Astrocyte of the spinal cord (primary cell): ENCODE results near the gene AXIN1.
"Not testable (repeated sequence)": the region's sequence is repeated elsewhere in the genome, so short reads cannot be mapped to it uniquely, and the experiment has no call there.

ENCODE experiments used
- DNase-seq: peaks from one replicate; pipeline ENCODE4 v3.0.0; 2011; ENCODE audit warnings: low read depth, low spot score
- H3K4me3 ChIP-seq: 2 replicates; pipeline ENCODE4 v1.5.1; 2011; ENCODE audit warnings: low read depth, mild to moderate bottlenecking, low read length, moderate library complexity
- in situ Hi-C: cut with HindIII; loops from 2 replicates; pipeline ENCODE4 v1.10.0; 2017; ENCODE audit warnings: low sequenced_read_pairs
- TF ChIP-seq, protein P1 (sequence below): IDR thresholded peaks from 2 replicates; pipeline ENCODE4 v1.5.1; 2012; ENCODE audit warnings: low read depth, mild to moderate bottlenecking, low read length, inconsistent platforms

The AXIN1 gene

GRCh38 chr16:350203-350602, 2.3 kb downstream of the AXIN1 start:
- in situ Hi-C loops = no loop called here

DNA sequence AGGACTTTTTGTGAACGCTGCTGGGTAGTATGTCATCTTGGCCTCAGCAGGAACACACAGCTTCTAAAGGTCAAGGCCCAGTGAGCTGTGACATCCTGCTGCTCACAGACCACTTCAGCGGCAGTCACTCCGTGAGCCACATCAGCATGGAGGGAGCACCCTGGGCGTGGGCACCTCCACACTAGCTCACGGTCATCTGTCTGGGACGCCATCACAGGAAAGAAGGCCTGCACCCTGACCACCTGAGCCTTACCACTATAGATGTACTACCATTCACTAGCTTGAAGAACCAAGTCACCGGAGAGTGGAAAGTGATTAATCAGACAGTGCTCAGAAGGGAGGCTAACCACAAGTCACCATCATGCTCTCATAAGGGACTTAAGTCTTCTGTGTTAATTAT, 3.3 kb downstream of the AXIN1 start:
- DNase-seq = no peak
- in situ Hi-C loops = no loop called here
- TF ChIP-seq, protein P1, sequence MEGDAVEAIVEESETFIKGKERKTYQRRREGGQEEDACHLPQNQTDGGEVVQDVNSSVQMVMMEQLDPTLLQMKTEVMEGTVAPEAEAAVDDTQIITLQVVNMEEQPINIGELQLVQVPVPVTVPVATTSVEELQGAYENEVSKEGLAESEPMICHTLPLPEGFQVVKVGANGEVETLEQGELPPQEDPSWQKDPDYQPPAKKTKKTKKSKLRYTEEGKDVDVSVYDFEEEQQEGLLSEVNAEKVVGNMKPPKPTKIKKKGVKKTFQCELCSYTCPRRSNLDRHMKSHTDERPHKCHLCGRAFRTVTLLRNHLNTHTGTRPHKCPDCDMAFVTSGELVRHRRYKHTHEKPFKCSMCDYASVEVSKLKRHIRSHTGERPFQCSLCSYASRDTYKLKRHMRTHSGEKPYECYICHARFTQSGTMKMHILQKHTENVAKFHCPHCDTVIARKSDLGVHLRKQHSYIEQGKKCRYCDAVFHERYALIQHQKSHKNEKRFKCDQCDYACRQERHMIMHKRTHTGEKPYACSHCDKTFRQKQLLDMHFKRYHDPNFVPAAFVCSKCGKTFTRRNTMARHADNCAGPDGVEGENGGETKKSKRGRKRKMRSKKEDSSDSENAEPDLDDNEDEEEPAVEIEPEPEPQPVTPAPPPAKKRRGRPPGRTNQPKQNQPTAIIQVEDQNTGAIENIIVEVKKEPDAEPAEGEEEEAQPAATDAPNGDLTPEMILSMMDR = no peak
- no peak overlapping the region for H3K4me3 ChIP-seq

More at GRCh38 chr16:350203-350602, 2.3 kb downstream of the AXIN1 start:
- DNase-seq = no peak
- TF ChIP-seq, protein P1 = no peak
- no peak overlapping the region for H3K4me3 ChIP-seq

DNA sequence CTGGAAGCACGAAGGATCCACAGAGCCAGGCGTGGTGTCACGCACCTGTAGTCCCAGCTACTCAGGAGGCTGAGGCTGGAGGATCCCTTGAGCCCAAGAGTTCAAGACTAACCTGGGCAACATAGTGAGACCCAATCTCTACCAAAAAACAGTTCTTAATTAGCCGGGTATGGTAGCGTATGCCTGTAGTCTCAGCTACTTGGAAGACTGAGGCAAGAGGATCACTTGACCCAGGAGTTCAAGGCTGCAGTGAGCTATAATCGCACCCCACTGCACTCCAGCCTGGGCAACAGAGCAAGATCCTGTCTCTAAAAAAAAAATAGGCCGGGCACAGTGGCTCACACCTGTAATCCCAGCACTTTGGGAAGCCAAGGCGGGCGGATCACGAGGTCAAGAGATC, 4.0 kb downstream of the AXIN1 start:
- in situ Hi-C loops, DNase-seq, H3K4me3 ChIP-seq: not testable (repeated sequence)

GRCh38 chr16:347203-347602, 5.3 kb downstream of the AXIN1 start:
- H3K4me3 ChIP-seq = no peak overlapping the region
- TF ChIP-seq, protein P1 = no peak
- in situ Hi-C loops = no loop called here
- DNase-seq = no peak

GRCh38 chr16:346587-346986, 5.9 kb downstream of the AXIN1 start:
- in situ Hi-C loops = no loop called here
- TF ChIP-seq, protein P1 = no peak
- H3K4me3 ChIP-seq = no peak overlapping the region
- DNase-seq = peak; percentile 15

DNA sequence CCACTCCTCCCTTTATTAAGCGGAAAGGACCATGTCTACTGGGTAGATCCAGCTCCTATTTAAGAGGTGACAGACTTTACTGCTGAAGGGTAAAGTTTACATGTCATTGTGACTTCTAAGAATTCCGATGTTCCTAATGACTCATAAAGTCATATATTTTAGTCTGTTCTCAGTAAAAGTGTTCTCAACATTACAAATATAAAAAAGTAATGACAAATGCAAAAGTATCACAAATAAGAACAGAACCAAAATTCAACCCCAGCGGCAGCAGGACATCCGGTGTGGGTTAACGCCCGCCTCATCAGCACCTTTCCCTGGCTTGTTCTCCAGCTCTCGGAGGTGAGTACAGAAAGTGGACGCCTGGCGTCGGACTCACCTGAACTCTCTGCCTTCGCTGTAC, 6.8 kb downstream of the AXIN1 start:
- in situ Hi-C loops = no loop called here

GRCh38 chr16:342455-343213, 9.9 kb downstream of the AXIN1 start:
- no peak overlapping the region for H3K4me3 ChIP-seq
- in situ Hi-C loops = no loop called here
- DNase-seq = no peak
- TF ChIP-seq, protein P1 = no peak

More for the DNA sequence above, 6.8 kb downstream of the AXIN1 start:
- no peak for DNase-seq
- no peak overlapping the region for H3K4me3 ChIP-seq
- TF ChIP-seq, protein P1 = no peak

GRCh38 chr16:341974-342336, 10.6 kb downstream of the AXIN1 start:
- in situ Hi-C loops, DNase-seq, H3K4me3 ChIP-seq: not testable (repeated sequence)

DNA sequence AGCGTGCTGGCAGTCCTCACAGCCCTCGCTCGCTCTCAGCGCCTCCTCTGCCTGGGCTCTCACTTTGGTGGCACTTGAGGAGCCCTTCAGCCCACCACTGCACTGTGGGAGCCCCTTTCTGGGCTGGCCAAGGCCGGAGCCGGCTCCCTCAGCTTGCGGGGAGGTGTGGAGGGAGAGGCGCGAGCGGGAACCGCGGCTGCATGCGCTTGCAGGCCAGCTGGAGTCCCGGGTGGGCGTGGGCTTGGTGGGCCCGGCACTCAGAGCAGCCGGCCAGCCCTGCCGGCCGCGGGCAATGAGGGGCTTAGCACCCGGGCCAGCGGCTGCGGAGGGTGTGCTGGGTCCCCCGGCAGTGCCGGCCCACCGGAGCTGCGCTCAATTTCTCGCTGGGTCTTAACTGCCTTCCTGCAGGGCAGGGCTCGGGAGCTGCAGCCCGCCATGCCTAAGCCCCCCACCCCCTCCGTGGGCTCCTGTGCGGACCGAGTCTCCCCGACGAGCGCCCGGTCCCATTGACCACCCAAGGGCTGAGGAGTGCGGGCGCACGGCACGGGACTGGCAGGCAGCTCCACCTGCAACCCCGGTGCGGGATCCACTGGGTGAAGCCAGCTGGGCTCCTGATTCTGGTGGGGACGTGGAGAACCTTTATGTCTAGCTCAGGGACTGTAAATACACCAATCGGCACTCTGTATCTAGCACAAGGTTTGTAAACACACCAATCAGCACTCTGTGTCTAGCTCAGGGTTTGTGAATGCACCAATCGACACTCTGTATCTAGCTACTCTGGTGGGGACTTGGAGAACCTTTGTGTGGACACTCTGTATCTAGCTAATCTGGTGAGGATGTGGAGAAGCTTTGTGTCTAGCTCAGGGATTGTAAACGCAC, 11.2 kb downstream of the AXIN1 start:
- DNase-seq, H3K4me3 ChIP-seq, in situ Hi-C loops: not testable (repeated sequence)
